ENCODE data around the gene FAAP20. TPM values are rescaled to one million over a fixed set of nuclear protein-coding genes. Genes with fewer than 3 reads are reported as not detected.

The FAAP20 gene
- total RNA-seq, 1 experiment from 2014 or later: 119 TPM

DNA sequence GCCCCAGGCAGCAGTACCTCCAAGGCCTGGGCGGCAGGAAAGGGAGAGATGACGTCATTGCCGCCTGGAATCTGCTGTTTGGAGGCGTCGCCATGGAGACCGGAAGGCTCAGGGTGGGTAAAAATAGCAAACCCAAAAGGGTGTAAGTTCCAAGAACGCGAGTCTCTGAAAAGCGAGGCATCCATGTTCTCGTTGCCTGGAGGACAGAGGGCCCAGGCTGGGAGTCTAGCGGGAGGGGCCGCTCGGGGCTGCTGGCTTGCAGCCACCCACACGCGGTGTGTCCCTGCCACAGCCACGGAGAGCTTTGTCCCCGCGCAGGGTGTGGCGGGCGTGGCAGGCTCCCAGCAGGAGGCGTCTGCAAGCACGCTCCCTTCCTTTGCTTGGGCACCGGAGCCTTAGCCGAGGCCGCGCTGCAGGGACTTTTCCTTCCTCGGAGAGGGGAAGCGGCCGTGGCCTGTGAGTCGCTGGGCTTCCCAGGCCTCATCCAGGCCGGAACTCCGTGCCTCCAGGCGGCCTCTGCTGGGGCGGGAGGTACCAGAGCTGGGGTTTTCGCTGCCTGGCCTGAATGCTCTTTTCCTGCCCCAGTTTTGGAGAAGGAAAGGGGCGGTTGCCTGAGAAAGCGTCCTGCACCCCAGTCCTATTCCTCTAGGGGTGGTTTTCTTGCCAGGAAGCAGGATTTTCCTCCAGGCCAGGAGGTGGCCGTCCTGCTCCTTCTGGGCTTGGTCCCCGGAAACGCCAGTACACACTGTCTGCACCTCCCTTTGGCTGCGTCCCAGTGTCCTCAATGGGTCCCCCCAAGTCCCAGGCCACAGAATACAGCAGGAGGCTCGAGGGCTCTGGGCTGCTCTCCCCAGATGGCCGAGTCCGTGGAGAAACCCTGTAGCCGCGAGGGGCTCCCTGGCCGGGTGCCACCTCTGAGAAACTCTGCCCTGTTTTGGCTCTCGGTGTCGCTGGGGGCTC, 18.2 kb upstream of the FAAP20 start:
- H3K9me3 Mint-ChIP-seq: no peaks in the 10 kb centered on the region

More for the DNA sequence above, 18.2 kb upstream of the FAAP20 start:
- Histone ChIP-seq H3K14ac (ENCODE audit: insufficient read depth, low read length) (peak overlapping the region; percentile 99), H4K8ac (replicated peaks; ENCODE audit: insufficient read length, low read depth, low read length) (no peak overlapping the region), H3K9me3 (ENCODE audit: control insufficient read depth, low read depth, low read length) (no peaks in the 10 kb centered on the region), H3T11ph (ENCODE audit: low read length) (no peak overlapping the region), H2BK120ac (ENCODE audit: low read depth, low read length, poor library complexity, severe bottlenecking) (peak overlapping the region; percentile 87), H3K9ac (ENCODE audit: extremely low read depth, insufficient read length, low read length) (peak overlapping the region; percentile 10), H3K23ac (ENCODE audit: insufficient read length, low read depth, low read length) (no peak overlapping the region), H2AFZ (ENCODE audit: low read length) (no peak overlapping the region), H4K5ac (ENCODE audit: insufficient read length, low read depth, low read length) (no peak overlapping the region), H3K23me2 (ENCODE audit: insufficient read length, low read depth, low read length, poor library complexity, severe bottlenecking) (no peaks in the 10 kb centered on the region), H3K79me2 (ENCODE audit: insufficient read depth, low read length) (no peaks in the 10 kb centered on the region), H4K20me1 (ENCODE audit: control insufficient read depth, insufficient read depth, insufficient read length) (no peaks in the 10 kb centered on the region), H3K4me1 (ENCODE audit: insufficient read depth, low read length) (no peaks in the 10 kb centered on the region), H4K91ac (ENCODE audit: insufficient read length, low read depth, low read length) (peak overlapping the region; percentile 77), H2BK20ac (ENCODE audit: low read depth, low read length, poor library complexity, severe bottlenecking) (no peak overlapping the region), H3K18ac (ENCODE audit: insufficient read length, low read depth, low read length) (peak overlapping the region; percentile 98), H3K27ac (ENCODE audit: insufficient read length, low read depth, low read length) (peak overlapping the region; percentile 5), H2BK15ac (ENCODE audit: low read depth, low read length) (no peak overlapping the region), H2BK12ac (ENCODE audit: insufficient read length, low read depth, low read length) (peak overlapping the region; percentile 68), H2BK5ac (ENCODE audit: insufficient read length, low read length) (no peak overlapping the region), H3K27me3 (ENCODE audit: insufficient read depth, low read length) (no peaks in the 10 kb centered on the region), H3K4ac (ENCODE audit: low read depth, low read length) (peak overlapping the region; percentile 61), H3K56ac (ENCODE audit: insufficient read length, low read depth, low read length) (no peak overlapping the region), H2AK5ac (ENCODE audit: insufficient read length, low read length) (no peak overlapping the region), H3K4me2 (ENCODE audit: insufficient read depth, insufficient read length, low read length) (peak overlapping the region; percentile 1), H3K79me1 (ENCODE audit: insufficient read depth, low read depth, low read length, poor library complexity, severe bottlenecking) (no peaks in the 10 kb centered on the region)
- no CpG with 5 or more reads among the region's 49 CpGs for WGBS (ENCODE audit: extremely low coverage, insufficient read length, low lambda C conversion rate)
- Mint-ChIP-seq H3K27me3 (ENCODE audit: low read depth) (no peaks in the 10 kb centered on the region; the same call in 1 of the 2 replicates), H3K4me3 (peak overlapping the region; percentile 52 to 57; a peak in 4 of 5 replicates), H3K4me1 (peaks cover 7 to 21% of the 10 kb centered on the region in 2 experiments), H3K27ac (peak overlapping the region; percentile 47 to 94 (median 88); a peak in 5 of 7 replicates), H3K36me3 (ENCODE audit: insufficient read depth in 1 of 3, low read depth in 3 of 3) (no peaks in the 10 kb centered on the region; a peak in 1 of 7 replicates)
- peak; percentile 95 for DNase-seq
- TF ChIP-seq, protein P1, sequence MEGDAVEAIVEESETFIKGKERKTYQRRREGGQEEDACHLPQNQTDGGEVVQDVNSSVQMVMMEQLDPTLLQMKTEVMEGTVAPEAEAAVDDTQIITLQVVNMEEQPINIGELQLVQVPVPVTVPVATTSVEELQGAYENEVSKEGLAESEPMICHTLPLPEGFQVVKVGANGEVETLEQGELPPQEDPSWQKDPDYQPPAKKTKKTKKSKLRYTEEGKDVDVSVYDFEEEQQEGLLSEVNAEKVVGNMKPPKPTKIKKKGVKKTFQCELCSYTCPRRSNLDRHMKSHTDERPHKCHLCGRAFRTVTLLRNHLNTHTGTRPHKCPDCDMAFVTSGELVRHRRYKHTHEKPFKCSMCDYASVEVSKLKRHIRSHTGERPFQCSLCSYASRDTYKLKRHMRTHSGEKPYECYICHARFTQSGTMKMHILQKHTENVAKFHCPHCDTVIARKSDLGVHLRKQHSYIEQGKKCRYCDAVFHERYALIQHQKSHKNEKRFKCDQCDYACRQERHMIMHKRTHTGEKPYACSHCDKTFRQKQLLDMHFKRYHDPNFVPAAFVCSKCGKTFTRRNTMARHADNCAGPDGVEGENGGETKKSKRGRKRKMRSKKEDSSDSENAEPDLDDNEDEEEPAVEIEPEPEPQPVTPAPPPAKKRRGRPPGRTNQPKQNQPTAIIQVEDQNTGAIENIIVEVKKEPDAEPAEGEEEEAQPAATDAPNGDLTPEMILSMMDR (conservative IDR thresholded peaks at IDR 0.05): peak; percentile 24; the same call in 2 of the 3 replicates

Measured in H9 (cell line).